ENCODE measurements around the gene SPAG16.

Gene SPAG16

GRCh38 chr2:213723041-213723560 is 438.8 kb downstream of the SPAG16 start:
- TF ChIP-seq CTCF (IDR thresholded peaks at IDR 0.05; ENCODE audit: extremely low read depth, insufficient read depth, missing control alignments) = no peak
- no peak for DNase-seq (ENCODE audit: low spot score)
- in situ Hi-C loops (cut with MboI; ENCODE audit: low pct_unique_long_range_greater_than_20kb, low sequenced_read_pairs, unreplicated experiment) = no loop called here

- no peak for DNase-seq (ENCODE audit: low spot score)
- TF ChIP-seq CTCF (IDR thresholded peaks at IDR 0.05; ENCODE audit: extremely low read depth, insufficient read depth, missing control alignments) = no peak
- in situ Hi-C loops (cut with MboI; ENCODE audit: low pct_unique_long_range_greater_than_20kb, low sequenced_read_pairs, unreplicated experiment) = no loop called here
These were observed 439.4 kb downstream of the SPAG16 start for GRCh38 chr2:213723707-213724106.

GRCh38 chr2:213726101-213726500 is 441.8 kb downstream of the SPAG16 start:
- TF ChIP-seq CTCF (IDR thresholded peaks at IDR 0.05; ENCODE audit: extremely low read depth, insufficient read depth, missing control alignments) = no peak
- in situ Hi-C loops (cut with MboI; ENCODE audit: low pct_unique_long_range_greater_than_20kb, low sequenced_read_pairs, unreplicated experiment) = no loop called here
- DNase-seq (ENCODE audit: low spot score) = no peak

DNA sequence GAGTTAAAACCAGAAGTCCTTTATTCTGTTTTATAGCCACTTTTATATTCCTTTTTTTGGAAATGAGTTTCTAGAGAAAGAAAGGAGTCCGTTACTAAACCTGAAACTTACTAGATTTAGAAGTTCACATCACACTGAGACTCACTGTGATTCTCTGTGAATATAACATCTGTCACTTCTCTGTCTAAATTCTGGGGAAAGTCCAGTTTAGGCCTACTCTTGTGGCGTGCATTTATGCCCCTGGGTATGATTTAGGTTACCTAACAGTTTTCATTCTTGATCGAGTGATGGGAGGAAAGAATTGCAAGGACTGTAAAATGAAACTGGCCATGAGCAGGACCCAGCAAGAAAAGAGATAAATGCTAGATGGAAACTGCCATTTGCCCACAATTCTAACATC is 449.6 kb downstream of the SPAG16 start:
- peak; percentile 46 for DNase-seq (ENCODE audit: low spot score)

GRCh38 chr2:213740453-213740852 is 456.2 kb downstream of the SPAG16 start:
- in situ Hi-C loops (cut with MboI; ENCODE audit: low pct_unique_long_range_greater_than_20kb, low sequenced_read_pairs, unreplicated experiment) = no loop called here
- DNase-seq (ENCODE audit: low spot score) = peak; percentile 24
- TF ChIP-seq CTCF (IDR thresholded peaks at IDR 0.05; ENCODE audit: extremely low read depth, insufficient read depth, missing control alignments) = no peak

More for the DNA sequence above, 449.6 kb downstream of the SPAG16 start:
- TF ChIP-seq CTCF (IDR thresholded peaks at IDR 0.05; ENCODE audit: extremely low read depth, insufficient read depth, missing control alignments) = no peak
- in situ Hi-C loops (cut with MboI; ENCODE audit: low pct_unique_long_range_greater_than_20kb, low sequenced_read_pairs, unreplicated experiment) = no loop called here

DNA sequence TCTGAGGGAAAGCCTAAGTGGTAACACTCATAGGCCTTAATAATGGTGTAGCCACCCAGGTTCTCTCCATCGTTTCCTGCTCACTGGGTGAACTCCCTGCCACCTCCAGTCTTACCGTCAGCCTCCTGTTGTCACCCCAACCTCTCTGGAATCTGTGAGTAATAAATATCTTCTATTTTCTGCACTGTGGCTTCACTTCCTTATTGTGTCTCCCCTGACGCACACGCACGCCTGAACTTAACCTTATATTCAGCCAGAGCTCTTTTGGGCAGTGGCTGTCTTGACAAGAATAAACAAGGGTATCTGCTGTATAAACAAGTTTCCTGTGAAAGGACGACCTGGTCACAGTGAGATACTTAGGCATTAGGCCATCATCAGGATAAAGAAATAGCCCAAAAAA is 467.2 kb downstream of the SPAG16 start:
- in situ Hi-C loops (cut with MboI; ENCODE audit: low pct_unique_long_range_greater_than_20kb, low sequenced_read_pairs, unreplicated experiment) = no loop called here
- DNase-seq (ENCODE audit: low spot score) = peak; percentile 24
- TF ChIP-seq CTCF (IDR thresholded peaks at IDR 0.05; ENCODE audit: extremely low read depth, insufficient read depth, missing control alignments) = no peak

DNA sequence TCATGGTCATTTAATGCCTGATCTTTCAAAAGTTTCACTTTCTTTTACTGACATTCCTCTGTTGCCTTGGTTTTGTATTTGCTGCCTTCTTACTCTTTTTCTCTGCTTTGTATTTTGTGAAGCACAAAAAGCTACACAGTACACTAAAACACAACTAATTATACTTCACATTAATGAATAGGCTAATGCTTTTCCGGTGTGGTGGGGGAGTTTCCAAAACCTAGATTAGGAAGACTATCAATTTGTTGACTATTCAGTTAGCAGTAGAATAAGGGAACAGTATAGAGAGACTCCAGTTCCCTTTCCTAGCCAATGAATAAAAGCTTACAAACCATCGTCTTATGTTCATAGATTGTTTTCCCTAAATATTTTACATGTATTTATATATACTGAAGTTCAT is 468.3 kb downstream of the SPAG16 start:
- TF ChIP-seq CTCF (IDR thresholded peaks at IDR 0.05; ENCODE audit: extremely low read depth, insufficient read depth, missing control alignments) = no peak
- in situ Hi-C loops (cut with MboI; ENCODE audit: low pct_unique_long_range_greater_than_20kb, low sequenced_read_pairs, unreplicated experiment) = no loop called here
- DNase-seq (ENCODE audit: low spot score) = no peak

Data from GM13977 (cell line).